ENCODE data around the gene MIPOL1. TPM values are rescaled to one million over a fixed set of nuclear protein-coding genes. Genes with fewer than 3 reads are reported as not detected.
A peak's percentile ranks its signal among the peaks of the same experiment; 100 is the strongest.
"Not testable (repeated sequence)": the region's sequence is repeated elsewhere in the genome, so short reads cannot be mapped to it uniquely, and the experiment has no call there.

Gene MIPOL1
- total and polyA plus RNA-seq, 7 donors: 0.77 to 5.6 (median 5.1) TPM

DNA sequence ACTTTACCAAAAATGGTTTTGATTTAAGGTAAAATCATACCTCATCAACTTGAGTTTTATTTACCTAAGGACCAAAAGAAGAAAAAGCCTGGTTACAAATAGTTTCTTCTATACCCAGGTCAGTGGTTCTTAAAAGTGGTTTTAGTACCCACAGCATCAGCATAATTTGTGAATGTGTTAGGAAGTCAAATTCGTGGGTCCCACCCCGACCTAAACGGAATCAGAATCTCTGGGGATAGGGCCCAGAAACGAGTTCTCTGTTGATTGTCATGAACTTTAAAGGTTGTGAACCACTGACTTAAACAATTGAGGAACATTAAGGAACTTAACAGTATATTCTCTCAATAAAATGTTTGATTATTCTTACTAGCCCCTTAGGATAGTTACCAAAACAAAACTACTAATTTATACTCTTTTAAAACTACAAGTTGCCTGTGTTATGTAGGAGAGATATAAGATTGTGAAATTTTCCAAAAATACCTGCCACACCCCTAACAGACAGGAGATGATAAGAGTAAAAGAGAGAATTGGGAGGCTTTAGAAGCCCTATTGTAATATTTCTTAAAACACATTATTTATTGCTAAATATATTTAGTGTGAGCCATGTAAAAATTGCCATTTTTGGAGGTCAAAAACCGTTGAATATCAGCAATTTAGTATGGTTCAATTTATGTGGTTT is 24.7 kb upstream of the MIPOL1 start:
- 35 to 42% (median 38%) methylated on average over 5 of the region's 5 CpGs for WGBS, 3 donors
- Histone ChIP-seq H3K4me3 (peak overlapping the region; percentile 97), H3K9me3 (no peaks in the 10 kb centered on the region), H3K27me3 (ENCODE audit: insufficient read depth in 3 of 3, low read length in 2 of 3) (no peaks in the 10 kb centered on the region), H3K36me3 (ENCODE audit: insufficient read depth in 1 of 2, low read depth in 1 of 2) (no peaks in the 10 kb centered on the region), H3K27ac (peak overlapping the region; percentile 93), H3K4me1 (peaks cover 27% of the 10 kb centered on the region)
- ATAC-seq (no peak), DNase-seq (no peak)
- TF ChIP-seq, protein P1, sequence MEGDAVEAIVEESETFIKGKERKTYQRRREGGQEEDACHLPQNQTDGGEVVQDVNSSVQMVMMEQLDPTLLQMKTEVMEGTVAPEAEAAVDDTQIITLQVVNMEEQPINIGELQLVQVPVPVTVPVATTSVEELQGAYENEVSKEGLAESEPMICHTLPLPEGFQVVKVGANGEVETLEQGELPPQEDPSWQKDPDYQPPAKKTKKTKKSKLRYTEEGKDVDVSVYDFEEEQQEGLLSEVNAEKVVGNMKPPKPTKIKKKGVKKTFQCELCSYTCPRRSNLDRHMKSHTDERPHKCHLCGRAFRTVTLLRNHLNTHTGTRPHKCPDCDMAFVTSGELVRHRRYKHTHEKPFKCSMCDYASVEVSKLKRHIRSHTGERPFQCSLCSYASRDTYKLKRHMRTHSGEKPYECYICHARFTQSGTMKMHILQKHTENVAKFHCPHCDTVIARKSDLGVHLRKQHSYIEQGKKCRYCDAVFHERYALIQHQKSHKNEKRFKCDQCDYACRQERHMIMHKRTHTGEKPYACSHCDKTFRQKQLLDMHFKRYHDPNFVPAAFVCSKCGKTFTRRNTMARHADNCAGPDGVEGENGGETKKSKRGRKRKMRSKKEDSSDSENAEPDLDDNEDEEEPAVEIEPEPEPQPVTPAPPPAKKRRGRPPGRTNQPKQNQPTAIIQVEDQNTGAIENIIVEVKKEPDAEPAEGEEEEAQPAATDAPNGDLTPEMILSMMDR (IDR thresholded peaks at IDR 0.05): no peak
- intact Hi-C loops (cut with DNase I): no loop called here

DNA sequence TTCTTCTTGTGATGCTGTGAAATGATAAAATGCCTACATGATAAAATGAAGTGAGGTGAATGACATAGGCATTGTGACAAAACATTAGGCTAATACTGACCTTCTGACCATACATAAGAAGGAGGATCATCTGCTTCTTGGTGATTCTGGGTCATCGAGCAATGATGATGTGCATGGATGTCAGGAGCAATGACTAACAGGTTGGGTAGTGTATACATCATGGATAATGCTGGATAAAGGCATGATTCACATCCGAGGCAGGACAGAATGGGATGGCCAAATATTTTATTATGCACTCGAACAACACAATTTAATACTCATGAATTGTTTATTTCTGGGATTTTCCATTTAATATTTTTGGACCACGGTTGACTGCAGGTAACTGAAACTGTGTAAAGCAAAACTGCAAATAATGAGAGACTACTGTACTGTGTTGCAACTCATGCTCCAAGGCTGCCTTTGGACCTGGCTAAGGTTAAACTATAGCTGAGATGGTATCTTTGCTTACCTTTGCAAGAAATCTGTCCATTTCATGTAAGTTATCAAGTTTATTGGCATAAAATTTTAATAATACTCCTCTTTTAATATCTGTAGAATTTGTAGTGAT is 17.7 kb upstream of the MIPOL1 start:
- Histone ChIP-seq H3K9me3 (no peaks in the 10 kb centered on the region), H3K4me1 (peaks cover 3% of the 10 kb centered on the region), H3K27ac (no peak overlapping the region), H3K4me3 (no peak overlapping the region), H3K36me3 (ENCODE audit: insufficient read depth in 1 of 2, low read depth in 1 of 2) (no peaks in the 10 kb centered on the region), H3K27me3 (ENCODE audit: insufficient read depth in 3 of 3, low read length in 2 of 3) (no peaks in the 10 kb centered on the region)
- TF ChIP-seq, protein P1 (IDR thresholded peaks at IDR 0.05): no peak
- intact Hi-C loops (cut with DNase I): no loop called here
- 84 to 88% (median 85%) methylated on average over 4 of the region's 4 CpGs for WGBS, 3 donors
- DNase-seq (no peak), ATAC-seq (no peak)

DNA sequence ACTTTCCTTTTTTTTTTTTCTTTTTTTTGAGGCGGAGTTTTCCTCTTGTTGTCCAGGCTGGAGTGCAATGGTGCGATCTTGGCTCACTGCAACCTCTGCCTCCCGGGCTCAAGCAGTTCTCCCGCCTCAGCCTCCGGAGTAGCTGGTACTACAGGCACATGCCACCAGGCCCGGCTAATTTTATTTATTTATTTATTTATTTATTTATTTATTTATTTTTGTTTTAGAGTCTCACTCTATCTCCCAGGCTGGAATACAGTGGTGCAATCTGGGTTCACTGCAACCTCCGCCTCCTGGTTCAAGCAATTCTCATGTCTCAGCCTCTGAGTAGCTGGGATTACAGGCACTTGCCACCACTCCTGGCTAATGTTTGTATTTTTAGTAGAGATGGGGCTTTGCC is 16.9 kb upstream of the MIPOL1 start:
- ATAC-seq: not testable (repeated sequence)

DNA sequence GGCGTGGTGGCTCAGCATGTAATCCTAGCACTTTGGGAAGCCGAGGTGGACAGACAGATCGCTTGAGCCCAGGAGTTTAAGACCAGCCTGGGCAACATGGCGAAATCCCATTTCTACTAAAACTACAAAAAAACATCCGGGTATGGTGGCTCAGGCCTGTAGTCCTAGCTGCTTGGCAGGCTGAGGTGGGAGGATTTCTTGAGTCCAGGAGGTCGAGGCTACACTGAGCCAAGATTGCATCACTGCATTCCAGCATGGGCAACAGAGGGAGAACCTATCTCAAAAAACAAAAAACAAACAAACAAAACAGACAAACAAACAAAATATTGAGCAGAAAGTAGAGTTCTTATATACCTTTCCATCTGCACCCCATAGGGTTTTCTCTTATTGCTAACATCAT is 16.3 kb upstream of the MIPOL1 start:
- 72 to 78% (median 72%) methylated on average over 6 of the region's 6 CpGs for WGBS, 3 donors
- Histone ChIP-seq H3K27ac (no peak overlapping the region), H3K36me3 (ENCODE audit: insufficient read depth in 1 of 2, low read depth in 1 of 2) (no peaks in the 10 kb centered on the region), H3K27me3 (ENCODE audit: insufficient read depth in 3 of 3, low read length in 2 of 3) (no peaks in the 10 kb centered on the region), H3K9me3 (no peaks in the 10 kb centered on the region), H3K4me3 (no peak overlapping the region), H3K4me1 (no peaks in the 10 kb centered on the region)
- intact Hi-C loops (cut with DNase I): no loop called here
- TF ChIP-seq, protein P1 (IDR thresholded peaks at IDR 0.05): no peak
- ATAC-seq: no peak
- DNase-seq: no peak

More for the DNA sequence above, 16.9 kb upstream of the MIPOL1 start:
- DNase-seq; H3K4me3 ChIP-seq; H3K9me3 ChIP-seq; intact Hi-C loops (cut with DNase I); H3K4me1 ChIP-seq; H3K27me3 ChIP-seq (ENCODE audit: insufficient read depth in 3 of 3, low read length in 2 of 3); H3K27ac ChIP-seq; H3K36me3 ChIP-seq (ENCODE audit: insufficient read depth in 1 of 2, low read depth in 1 of 2): not testable (repeated sequence)
- WGBS, 3 donors: 87 to 97% (median 94%) methylated on average over 7 of the region's 7 CpGs

DNA sequence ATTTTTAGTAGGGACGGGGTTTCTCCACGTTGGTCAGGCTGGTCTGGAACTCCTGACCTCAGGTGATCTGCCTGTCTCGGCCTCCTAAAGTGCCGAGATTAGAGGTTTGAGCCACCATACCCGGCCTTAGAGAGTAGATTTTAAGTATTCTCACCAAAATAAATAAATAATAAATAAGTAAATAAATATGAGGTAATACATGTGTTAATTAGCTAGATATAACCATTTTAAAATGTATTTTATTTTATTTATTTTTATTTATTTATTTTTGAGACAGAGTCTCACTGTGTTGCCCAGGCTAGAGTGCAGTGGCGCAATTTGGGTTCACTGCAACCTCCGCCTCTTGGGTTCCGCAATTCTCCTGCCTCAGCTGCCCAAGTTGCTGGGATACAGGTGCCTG is 13.2 kb upstream of the MIPOL1 start:
- H3K9me3 ChIP-seq; H3K36me3 ChIP-seq (ENCODE audit: insufficient read depth in 1 of 2, low read depth in 1 of 2); H3K27ac ChIP-seq; intact Hi-C loops (cut with DNase I); H3K27me3 ChIP-seq (ENCODE audit: insufficient read depth in 3 of 3, low read length in 2 of 3); DNase-seq; H3K4me3 ChIP-seq; H3K4me1 ChIP-seq; ATAC-seq: not testable (repeated sequence)
- 80 to 90% (median 87%) methylated on average over 8 of the region's 8 CpGs for WGBS, 3 donors

Measured in psoas muscle (tissue), 8 donors.